ENCODE results near the gene KCNH2. TPM values are rescaled to one million over a fixed set of nuclear protein-coding genes. Genes with fewer than 3 reads are reported as not detected.

Gene KCNH2
- total RNA-seq, 6 donors from 2014 or later = 0.59 to 5.7 (median 3.1) TPM

GRCh38 chr7:150992833-150993302 lies 14.7 kb upstream of the KCNH2 start:
- Histone ChIP-seq H3K36me3 (peaks cover 0 to 3% (median 0%) of the 10 kb centered on the region in 4 donors), H3K27me3 (no peaks in the 10 kb centered on the region), H3K4me3 (no peak overlapping the region), H3K4me1 (peaks cover 31 to 58% (median 50%) of the 10 kb centered on the region in 4 donors), H3K9me3 (peaks cover 0 to 11% (median 2%) of the 10 kb centered on the region in 4 donors), H3K27ac (peak overlapping the region; percentile 54 to 73 (median 64))
- 24 to 37% methylated on average over 5 of the region's 5 CpGs for WGBS, 2 donors
- ATAC-seq (ENCODE audit: low FRiP score in 2 of 2) (no peak), DNase-seq (no peak)
- TF ChIP-seq POLR2A (IDR thresholded peaks at IDR 0.05) (no peak), EP300 (IDR thresholded peaks at IDR 0.05) (peak in 1 of 4 donors; percentile 9), POLR2AphosphoS5 (IDR thresholded peaks at IDR 0.05) (peak; percentile 24 to 46)
- TF ChIP-seq, protein P1, sequence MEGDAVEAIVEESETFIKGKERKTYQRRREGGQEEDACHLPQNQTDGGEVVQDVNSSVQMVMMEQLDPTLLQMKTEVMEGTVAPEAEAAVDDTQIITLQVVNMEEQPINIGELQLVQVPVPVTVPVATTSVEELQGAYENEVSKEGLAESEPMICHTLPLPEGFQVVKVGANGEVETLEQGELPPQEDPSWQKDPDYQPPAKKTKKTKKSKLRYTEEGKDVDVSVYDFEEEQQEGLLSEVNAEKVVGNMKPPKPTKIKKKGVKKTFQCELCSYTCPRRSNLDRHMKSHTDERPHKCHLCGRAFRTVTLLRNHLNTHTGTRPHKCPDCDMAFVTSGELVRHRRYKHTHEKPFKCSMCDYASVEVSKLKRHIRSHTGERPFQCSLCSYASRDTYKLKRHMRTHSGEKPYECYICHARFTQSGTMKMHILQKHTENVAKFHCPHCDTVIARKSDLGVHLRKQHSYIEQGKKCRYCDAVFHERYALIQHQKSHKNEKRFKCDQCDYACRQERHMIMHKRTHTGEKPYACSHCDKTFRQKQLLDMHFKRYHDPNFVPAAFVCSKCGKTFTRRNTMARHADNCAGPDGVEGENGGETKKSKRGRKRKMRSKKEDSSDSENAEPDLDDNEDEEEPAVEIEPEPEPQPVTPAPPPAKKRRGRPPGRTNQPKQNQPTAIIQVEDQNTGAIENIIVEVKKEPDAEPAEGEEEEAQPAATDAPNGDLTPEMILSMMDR (IDR thresholded peaks at IDR 0.05) = no peak

DNA sequence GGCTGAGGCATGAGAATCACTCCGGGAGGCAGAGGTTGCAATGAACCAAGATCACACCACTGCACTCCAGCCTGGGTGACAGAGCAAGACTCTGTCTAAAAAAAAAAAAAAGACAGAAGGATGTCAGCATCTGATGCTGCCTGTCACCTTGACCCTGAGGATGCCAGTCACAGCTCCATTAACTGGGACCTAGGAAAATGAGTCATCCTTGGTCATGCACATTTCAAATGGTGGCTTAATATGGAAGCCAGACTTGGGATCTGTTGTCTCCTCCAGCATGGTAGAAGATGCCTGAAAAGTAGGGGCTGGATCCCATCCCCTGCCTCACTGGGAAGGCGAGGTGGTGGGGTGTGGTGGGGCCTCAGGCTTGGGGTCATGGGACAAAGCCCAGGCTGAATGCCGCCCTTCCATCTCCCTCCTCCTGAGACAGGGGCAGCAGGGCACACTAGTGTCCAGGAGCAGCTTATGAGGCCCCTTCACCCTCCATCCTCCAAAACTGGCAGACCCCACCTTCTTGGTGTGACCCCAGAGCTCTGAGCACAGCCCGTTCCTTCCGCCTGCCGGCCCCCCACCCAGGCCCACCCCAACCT lies 14.0 kb upstream of the KCNH2 start:
- no peaks in the 10 kb centered on the region for H3K36me3 ChIP-seq
- peaks cover 0 to 11% (median 2%) of the 10 kb centered on the region in 4 donors for H3K9me3 ChIP-seq
- H3K27me3 ChIP-seq = no peaks in the 10 kb centered on the region
- no peak overlapping the region for H3K4me3 ChIP-seq
- DNase-seq (no peak), ATAC-seq (ENCODE audit: low FRiP score in 2 of 2) (no peak)
- WGBS, 2 donors = 75 to 76% methylated on average over 5 to 6 of the region's 6 CpGs
- peaks cover 31 to 56% (median 51%) of the 10 kb centered on the region in 4 donors for H3K4me1 ChIP-seq
- H3K27ac ChIP-seq = peak overlapping the region in 1 of 4 donors; percentile 69
- no peak for TF ChIP-seq POLR2AphosphoS5 (IDR thresholded peaks at IDR 0.05)
- no peak for TF ChIP-seq POLR2A (IDR thresholded peaks at IDR 0.05)
- no peak for TF ChIP-seq EP300 (IDR thresholded peaks at IDR 0.05)
- TF ChIP-seq, protein P1 (IDR thresholded peaks at IDR 0.05) = no peak

DNA sequence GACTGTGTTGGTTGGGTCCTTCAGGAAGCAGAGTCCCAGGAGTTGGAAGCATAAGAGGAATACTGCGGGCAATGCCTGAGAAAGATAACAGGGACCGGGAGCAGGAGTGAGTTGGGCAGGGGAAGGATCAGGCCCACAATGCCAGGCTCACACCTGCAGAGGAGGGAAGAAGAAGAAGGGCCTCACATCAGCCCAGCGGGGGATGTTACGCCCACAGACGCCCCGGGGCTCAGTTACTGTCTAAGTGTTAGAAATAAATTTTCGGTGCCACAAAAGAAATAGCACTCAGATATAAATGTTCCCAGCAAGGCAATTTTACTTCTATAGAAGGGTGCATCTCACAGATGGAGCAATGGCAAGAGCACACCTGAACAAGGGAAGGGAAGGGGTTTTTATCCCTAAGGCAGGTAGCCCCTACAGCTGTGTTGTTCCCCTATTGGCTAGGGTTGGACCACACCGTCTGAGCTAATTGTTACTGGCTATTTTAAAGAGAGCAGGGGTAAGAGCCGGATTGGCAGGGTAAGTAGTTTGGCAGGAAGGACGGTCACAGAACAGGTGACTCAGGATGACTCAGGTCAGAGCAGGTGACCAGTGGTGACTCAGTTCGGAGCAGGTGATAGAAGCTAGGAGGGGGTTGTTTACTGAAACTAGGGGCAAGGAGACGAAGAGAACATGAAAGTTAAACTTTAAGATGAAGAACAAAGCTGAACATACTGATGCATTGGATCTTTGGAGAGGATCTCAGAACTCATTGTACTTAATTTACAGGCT lies 12.5 kb upstream of the KCNH2 start, which contains the start of gene NOS3:
NOS3 (plus strand) TSS at position 602 of the 771 bp plus-strand sequence. CDS start 2,787 bp downstream, outside the sequence.
- no peak within 1 kb of the TSS for H3K27ac ChIP-seq
- no peak for DNase-seq
- H3K36me3 ChIP-seq = no peaks in the 10 kb centered on the region
- no peak for TF ChIP-seq POLR2AphosphoS5 (IDR thresholded peaks at IDR 0.05)
- TF ChIP-seq POLR2A (IDR thresholded peaks at IDR 0.05) = no peak
- TF ChIP-seq, protein P1 (IDR thresholded peaks at IDR 0.05) = no peak
- TF ChIP-seq EP300 (IDR thresholded peaks at IDR 0.05) = no peak
- WGBS, 2 donors = 90 to 91% methylated on average over 12 of the region's 12 CpGs
- H3K4me1 ChIP-seq = peaks cover 24 to 55% (median 45%) of the 10 kb centered on the region in 4 donors
- ATAC-seq (ENCODE audit: low FRiP score in 2 of 2) = no peak
- peaks cover 0 to 11% (median 2%) of the 10 kb centered on the region in 4 donors for H3K9me3 ChIP-seq
- no peak within 1 kb of the TSS for H3K4me3 ChIP-seq
- peaks cover 0 to 7% (median 0%) of the 10 kb centered on the region in 4 donors for H3K27me3 ChIP-seq

- Histone ChIP-seq H3K4me3 (no peak overlapping the region), H3K27me3 (peaks cover 0 to 7% (median 0%) of the 10 kb centered on the region in 4 donors), H3K9me3 (peaks cover 0 to 11% (median 2%) of the 10 kb centered on the region in 4 donors), H3K4me1 (peaks cover 17 to 45% (median 38%) of the 10 kb centered on the region in 4 donors), H3K27ac (peak overlapping the region in 3 of 4 donors; percentile 33 to 65 (median 51)), H3K36me3 (no peaks in the 10 kb centered on the region)
- DNase-seq (no peak), ATAC-seq (ENCODE audit: low FRiP score in 2 of 2) (no peak)
- 54 to 61% methylated on average over 7 of the region's 7 CpGs for WGBS, 2 donors
- no peak for TF ChIP-seq POLR2AphosphoS5 (IDR thresholded peaks at IDR 0.05)
- TF ChIP-seq, protein P1 (IDR thresholded peaks at IDR 0.05) = no peak
- TF ChIP-seq POLR2A (IDR thresholded peaks at IDR 0.05) = no peak
- no peak for TF ChIP-seq EP300 (IDR thresholded peaks at IDR 0.05)
Observed at GRCh38 chr7:150989456-150989855, 11.3 kb upstream of the KCNH2 start.
